Thymus (tissue), 11 donors: ENCODE measurements around the gene FAM234B. TPM values are rescaled to one million over a fixed set of nuclear protein-coding genes. Genes with fewer than 3 reads are reported as not detected.

Experiments used
- DNase-seq, 9 donors: peaks; one replicate each; pipeline ENCODE4 v3.0.0-alpha.2; 2013; ENCODE audit warnings: low spot score in 9 of 9, low read depth in 6 of 9, missing footprints in 1 of 9
- H3K27ac ChIP-seq, 2 donors: one replicate each; pipeline ENCODE4 v1.5.1; 2013; ENCODE audit warnings: control low read depth in 1 of 2, low read depth in 1 of 2, low read length in 1 of 2, mild to moderate bottlenecking in 1 of 2, moderate library complexity in 1 of 2
- H3K27me3 ChIP-seq, 2 donors: one replicate each; pipeline ENCODE4 v1.5.1; 2013; ENCODE audit warnings: low read length in 1 of 2; ENCODE audit not compliant: control insufficient read depth in 2 of 2, insufficient read depth in 1 of 2
- H3K36me3 ChIP-seq, 2 donors: one replicate each; pipeline ENCODE4 v1.5.1; 2013; ENCODE audit warnings: low read length in 1 of 2, mild to moderate bottlenecking in 1 of 2, moderate library complexity in 1 of 2; ENCODE audit not compliant: control insufficient read depth in 2 of 2, insufficient read depth in 2 of 2
- H3K4me1 ChIP-seq, 2 donors: one replicate each; pipeline ENCODE4 v1.5.1; 2013; ENCODE audit warnings: low read length in 2 of 2; ENCODE audit not compliant: control insufficient read depth in 2 of 2, insufficient read depth in 2 of 2
- H3K4me3 ChIP-seq, 2 donors: one replicate each; pipeline ENCODE4 v1.5.1; 2013; ENCODE audit warnings: low read length in 2 of 2, control low read depth in 1 of 2, mild to moderate bottlenecking in 1 of 2
- H3K9me3 ChIP-seq, 2 donors: one replicate each; pipeline ENCODE4 v1.5.1; 2013; ENCODE audit warnings: low read length in 1 of 2, mild to moderate bottlenecking in 1 of 2; ENCODE audit not compliant: control insufficient read depth in 2 of 2, insufficient read depth in 1 of 2
- WGBS: extraction: QIAGEN DNeasy Blood & Tissue Kit; methylation state at CpG from one replicate; pipeline ENCODE4 v1.1.7; 2013; 5-methylcytosine and 5-hydroxymethylcytosine counted together
- polyA plus RNA-seq: library from polyadenylated mRNA; stranded (reverse); fragments of 200-250 nt; gene quantifications from one replicate; pipeline ENCODE4 v1.2.3, GENCODE V29; 2013
- total RNA-seq: library from RNA; stranded (reverse); fragments of 120-200 nt; gene quantifications from one replicate; pipeline ENCODE4 v1.2.4, GENCODE V29; 2013
- donor health status: healthy.

Gene FAM234B
- total and polyA plus RNA-seq, 2 donors: 3.8 to 4.1 TPM

DNA sequence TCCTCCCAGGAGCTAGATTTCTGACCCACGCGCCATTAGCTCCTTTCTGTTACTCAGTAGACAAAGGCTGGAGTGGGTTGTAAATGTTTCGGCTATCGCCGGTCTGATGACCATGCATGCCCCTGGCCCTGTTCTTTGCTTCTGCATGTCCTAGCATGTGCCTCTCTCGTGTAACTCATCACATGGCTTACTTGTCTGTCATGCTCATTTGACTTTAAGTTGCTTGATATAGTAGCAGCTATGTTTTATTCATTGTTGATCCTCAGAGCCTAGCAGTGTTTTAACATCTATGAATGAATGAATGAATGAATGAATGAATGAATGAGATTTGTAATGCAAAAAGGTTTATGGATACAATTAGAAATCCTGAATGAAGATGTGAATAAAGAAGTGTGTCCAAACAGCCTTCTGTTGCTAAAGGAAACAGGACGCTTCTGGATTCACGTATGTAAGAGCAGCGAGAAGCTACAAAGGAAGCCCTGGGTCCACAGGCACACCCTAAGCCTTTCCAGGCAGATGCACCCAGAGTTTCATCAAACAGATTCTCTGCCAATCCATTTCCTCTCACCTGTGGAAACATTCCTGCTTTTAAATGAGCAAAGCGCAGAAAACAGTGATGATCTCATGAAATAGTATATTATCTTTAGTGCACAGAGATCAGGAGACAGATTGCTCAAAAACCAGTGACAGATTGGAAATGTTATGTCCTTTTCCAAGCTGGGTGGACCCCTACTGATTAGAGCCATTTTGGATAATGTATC is 55.8 kb downstream of the FAM234B start:
- no peaks in the 10 kb centered on the region for H3K9me3 ChIP-seq
- peaks cover 18 to 35% of the 10 kb centered on the region in 2 donors for H3K4me1 ChIP-seq
- 91% methylated on average over 10 of the region's 10 CpGs for WGBS
- no peaks in the 10 kb centered on the region for H3K36me3 ChIP-seq
- H3K4me3 ChIP-seq: no peak overlapping the region
- peak in 1 of 9 donors; percentile 25 for DNase-seq
- no peaks in the 10 kb centered on the region for H3K27me3 ChIP-seq
- peak overlapping the region in 1 of 2 donors; percentile 80 for H3K27ac ChIP-seq

- DNase-seq: no peak
- no peaks in the 10 kb centered on the region for H3K27me3 ChIP-seq
- H3K4me3 ChIP-seq: peak overlapping the region; percentile 51 to 84
- peaks cover 18 to 35% of the 10 kb centered on the region in 2 donors for H3K4me1 ChIP-seq
- no peaks in the 10 kb centered on the region for H3K9me3 ChIP-seq
- WGBS: 16% methylated on average over 6 of the region's 6 CpGs
- H3K27ac ChIP-seq: peak overlapping the region; percentile 80 to 95
- no peaks in the 10 kb centered on the region for H3K36me3 ChIP-seq
Observed at GRCh38 chr12:13100605-13100881, 56.4 kb downstream of the FAM234B start.

GRCh38 chr12:13100882-13101769 is 56.9 kb downstream of the FAM234B start:
- 2% methylated on average over 79 of the region's 79 CpGs for WGBS
- no peaks in the 10 kb centered on the region for H3K9me3 ChIP-seq
- peak overlapping the region; percentile 51 to 84 for H3K4me3 ChIP-seq
- H3K27me3 ChIP-seq: no peaks in the 10 kb centered on the region
- peak in 8 of 9 donors; percentile 61 to 94 (median 84) for DNase-seq
- peaks cover 18 to 35% of the 10 kb centered on the region in 2 donors for H3K4me1 ChIP-seq
- H3K27ac ChIP-seq: peak overlapping the region; percentile 80 to 95
- no peaks in the 10 kb centered on the region for H3K36me3 ChIP-seq

GRCh38 chr12:13101821-13102375 is 57.7 kb downstream of the FAM234B start:
- Histone ChIP-seq H3K4me3 (peak overlapping the region; percentile 51 to 84), H3K27ac (peak overlapping the region; percentile 74 to 95), H3K4me1 (peaks cover 18 to 35% of the 10 kb centered on the region in 2 donors), H3K27me3 (no peaks in the 10 kb centered on the region), H3K36me3 (no peaks in the 10 kb centered on the region), H3K9me3 (no peaks in the 10 kb centered on the region)
- 46% methylated on average over 10 of the region's 10 CpGs for WGBS
- DNase-seq: peak in 1 of 9 donors; percentile 45

GRCh38 chr12:13102461-13103195 is 58.4 kb downstream of the FAM234B start:
- no peak overlapping the region for H3K4me3 ChIP-seq
- H3K36me3 ChIP-seq: no peaks in the 10 kb centered on the region
- H3K27me3 ChIP-seq: no peaks in the 10 kb centered on the region
- H3K27ac ChIP-seq: peak overlapping the region in 1 of 2 donors; percentile 19
- no peak for DNase-seq
- H3K4me1 ChIP-seq: peaks cover 16 to 35% of the 10 kb centered on the region in 2 donors
- 84% methylated on average over 7 of the region's 7 CpGs for WGBS
- no peaks in the 10 kb centered on the region for H3K9me3 ChIP-seq

- Histone ChIP-seq H3K9me3 (no peaks in the 10 kb centered on the region), H3K4me3 (no peak within 1 kb of the TSS), H3K36me3 (no peaks in the 10 kb centered on the region), H3K4me1 (peaks cover 10 to 30% of the 10 kb centered on the region in 2 donors), H3K27me3 (no peaks in the 10 kb centered on the region), H3K27ac (peak within 1 kb of the TSS in 1 of 2 donors; percentile 19)
- no peak for DNase-seq
- WGBS: 97% methylated on average over 8 of the region's 8 CpGs
Observed at GRCh38 chr12:13103391-13104033, 59.3 kb downstream of the FAM234B start, which contains the start of gene GSG1. GSG1 (minus strand) TSS chr12:13103667; CDS start chr12:13103512, 155 bp downstream.

GRCh38 chr12:13104409-13104808 is 60.2 kb downstream of the FAM234B start:
- H3K4me3 ChIP-seq: no peak overlapping the region
- H3K4me1 ChIP-seq: peaks cover 10 to 21% of the 10 kb centered on the region in 2 donors
- no peak for DNase-seq
- H3K27ac ChIP-seq: no peak overlapping the region
- whole genome bisulfite sequencing: 91% methylated on average over 3 of the region's 3 CpGs
- H3K36me3 ChIP-seq: no peaks in the 10 kb centered on the region
- H3K9me3 ChIP-seq: no peaks in the 10 kb centered on the region
- no peaks in the 10 kb centered on the region for H3K27me3 ChIP-seq

- Histone ChIP-seq H3K27ac (no peak overlapping the region), H3K4me1 (peaks cover 7 to 9% of the 10 kb centered on the region in 2 donors), H3K9me3 (no peaks in the 10 kb centered on the region), H3K27me3 (no peaks in the 10 kb centered on the region), H3K36me3 (no peaks in the 10 kb centered on the region), H3K4me3 (no peak overlapping the region)
- no peak for DNase-seq
- WGBS: 100% methylated on average over 1 of the region's 1 CpG
Observed at GRCh38 chr12:13105781-13106180, 61.6 kb downstream of the FAM234B start.
